Activated CD4-positive, alpha-beta T cell treated with anti-CD3 and anti-CD28 coated beads for 48 hours (primary cell): Measurements from ENCODE around the gene NTRK1.
A peak's percentile ranks its signal among the peaks of the same experiment; 100 is the strongest.
"Not testable (repeated sequence)": the region's sequence is repeated elsewhere in the genome, so short reads cannot be mapped to it uniquely, and the experiment has no call there.

ENCODE experiments used
- DNase-seq: peaks from one replicate; pipeline ENCODE4 v3.0.0-alpha.2; 2020

NTRK1 gene

DNA sequence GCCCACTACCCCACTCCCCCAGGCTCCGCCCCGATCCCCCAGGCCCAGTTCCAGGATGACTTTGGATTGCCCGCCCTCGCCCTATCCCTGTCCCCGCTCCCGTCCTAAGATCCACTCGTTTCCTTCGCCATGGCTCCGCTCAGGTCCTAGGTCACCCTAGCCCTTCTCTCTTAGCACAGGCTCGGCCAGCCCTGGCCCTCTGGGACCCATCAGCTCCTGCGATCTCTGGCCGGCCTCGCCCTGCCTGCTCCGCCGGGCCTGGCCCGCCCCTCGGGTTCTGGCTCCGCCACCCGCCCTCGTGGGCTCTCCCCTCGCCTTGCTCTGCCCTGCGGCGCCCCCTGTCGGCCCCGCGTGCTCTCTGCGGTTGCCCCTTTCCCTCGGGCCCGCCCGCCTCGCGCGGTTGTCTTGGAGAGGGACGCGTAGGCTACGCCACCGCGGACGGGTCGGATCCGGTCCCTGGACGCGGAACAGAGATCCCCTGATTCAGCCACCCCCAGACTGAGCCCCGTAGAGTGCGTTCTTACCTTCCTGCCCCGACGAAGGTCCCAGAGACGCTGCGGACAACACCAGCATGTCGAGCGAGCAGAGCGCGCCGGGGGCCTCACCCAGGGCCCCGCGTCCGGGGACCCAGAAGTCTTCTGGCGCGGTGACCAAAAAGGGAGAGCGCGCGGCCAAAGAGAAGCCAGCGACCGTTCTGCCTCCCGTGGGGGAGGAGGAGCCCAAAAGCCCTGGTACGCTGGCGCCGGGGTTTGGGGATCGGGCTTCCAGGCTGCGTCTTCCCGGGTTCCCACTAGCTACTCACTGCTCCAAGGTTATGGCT is 59.8 kb downstream of the NTRK1 start, which contains the start of gene LRRC71:
Gene LRRC71, plus strand, starts transcription at position 400 of the 820 bp plus-strand sequence. Its CDS starts 172 bp downstream, at position 572.
- peak; percentile 87 for DNase-seq

DNA sequence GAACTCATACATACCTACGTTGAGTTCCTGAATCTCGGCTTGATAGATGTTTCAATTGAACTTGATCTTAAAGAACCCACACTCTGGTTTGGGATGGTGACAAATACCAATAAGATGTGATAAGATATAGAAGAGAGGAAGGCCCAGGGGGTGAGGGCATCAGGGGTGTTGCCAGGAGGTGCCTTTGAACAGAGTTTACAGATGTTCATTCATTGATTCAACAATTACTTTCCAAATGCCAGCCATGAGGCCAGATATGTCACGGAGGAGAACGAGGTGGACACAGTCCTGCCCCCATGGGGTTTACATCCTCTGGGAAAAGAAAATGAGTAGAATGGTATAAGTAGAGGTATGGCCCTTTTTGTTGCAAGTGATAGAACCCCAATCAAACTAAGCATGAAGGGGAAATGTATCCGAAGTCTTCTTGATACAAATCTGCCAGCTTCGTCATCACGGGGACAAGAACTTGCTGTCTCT is 60.4 kb downstream of the NTRK1 start:
- no peak for DNase-seq

DNA sequence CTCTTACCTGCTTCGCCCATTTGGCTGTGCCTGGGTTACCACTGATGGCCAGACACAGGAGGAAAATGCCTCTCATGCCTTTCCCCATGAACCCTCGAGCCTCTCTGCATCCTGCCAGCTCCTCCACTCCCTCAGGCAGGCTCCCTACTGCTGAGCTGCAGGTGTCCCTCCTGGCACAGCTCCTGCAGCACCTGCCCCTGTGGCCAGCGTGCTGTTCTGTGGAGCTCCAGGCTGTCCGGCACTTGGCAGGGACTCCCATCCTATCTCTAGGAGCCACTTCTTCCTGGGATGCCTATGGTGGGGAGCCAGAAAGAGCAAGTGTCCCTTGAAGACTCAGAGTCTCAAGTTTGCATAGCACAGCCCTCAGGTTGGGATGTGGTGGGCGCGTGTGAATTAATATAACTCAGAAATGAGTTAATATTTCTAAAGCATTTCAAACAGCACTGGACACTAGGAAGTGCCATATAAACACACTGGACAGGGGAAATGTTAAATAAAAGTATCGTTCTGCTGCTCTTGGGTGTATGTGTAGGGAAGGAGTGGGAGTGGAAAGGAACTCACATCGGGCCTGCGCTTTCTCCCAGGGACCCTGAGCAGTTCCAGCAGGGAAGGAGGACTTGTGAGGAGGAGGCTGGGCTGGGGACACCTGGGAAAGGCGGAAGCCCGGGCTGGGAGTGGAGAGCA is 62.5 kb downstream of the NTRK1 start:
- no peak for DNase-seq

DNA sequence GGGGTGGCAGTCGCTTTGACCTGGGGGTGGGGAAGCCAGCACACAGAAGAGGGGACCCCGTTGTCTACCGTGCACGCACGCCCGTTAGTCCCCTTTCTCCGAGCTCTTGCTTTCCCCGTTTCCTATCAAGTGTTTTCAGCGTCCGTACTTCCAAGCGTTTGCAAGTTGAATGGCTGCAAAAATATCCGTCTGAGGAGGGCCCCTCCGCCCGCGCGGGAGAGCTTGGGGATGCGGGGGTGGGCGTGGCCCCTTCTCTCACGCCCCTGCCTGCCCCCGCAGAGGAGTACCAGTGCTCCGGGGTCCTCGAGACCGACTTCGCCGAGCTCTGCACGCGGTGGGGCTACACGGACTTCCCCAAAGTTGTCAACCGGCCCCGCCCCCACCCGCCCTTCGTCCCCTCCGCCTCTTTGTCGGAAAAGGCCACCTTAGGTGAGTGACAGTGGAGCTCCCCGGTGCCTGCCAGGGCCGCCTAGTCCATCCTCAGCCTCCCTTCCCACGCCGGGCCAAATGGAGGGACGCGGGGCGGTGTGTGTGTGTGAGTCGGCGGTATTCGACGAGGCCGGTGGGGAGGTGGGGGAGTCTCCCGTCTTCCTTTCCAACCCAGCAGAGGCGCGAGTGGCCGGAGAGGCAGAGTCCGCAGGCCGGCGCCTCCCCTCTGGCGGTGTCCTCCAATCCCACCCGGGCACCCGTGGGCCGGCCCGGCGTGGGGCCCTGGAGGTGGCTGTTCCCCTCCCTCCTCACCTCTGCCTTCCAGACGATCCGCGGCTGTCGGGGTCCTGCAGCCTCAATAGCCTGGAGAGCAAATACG is 63.2 kb downstream of the NTRK1 start:
- no peak for DNase-seq

DNA sequence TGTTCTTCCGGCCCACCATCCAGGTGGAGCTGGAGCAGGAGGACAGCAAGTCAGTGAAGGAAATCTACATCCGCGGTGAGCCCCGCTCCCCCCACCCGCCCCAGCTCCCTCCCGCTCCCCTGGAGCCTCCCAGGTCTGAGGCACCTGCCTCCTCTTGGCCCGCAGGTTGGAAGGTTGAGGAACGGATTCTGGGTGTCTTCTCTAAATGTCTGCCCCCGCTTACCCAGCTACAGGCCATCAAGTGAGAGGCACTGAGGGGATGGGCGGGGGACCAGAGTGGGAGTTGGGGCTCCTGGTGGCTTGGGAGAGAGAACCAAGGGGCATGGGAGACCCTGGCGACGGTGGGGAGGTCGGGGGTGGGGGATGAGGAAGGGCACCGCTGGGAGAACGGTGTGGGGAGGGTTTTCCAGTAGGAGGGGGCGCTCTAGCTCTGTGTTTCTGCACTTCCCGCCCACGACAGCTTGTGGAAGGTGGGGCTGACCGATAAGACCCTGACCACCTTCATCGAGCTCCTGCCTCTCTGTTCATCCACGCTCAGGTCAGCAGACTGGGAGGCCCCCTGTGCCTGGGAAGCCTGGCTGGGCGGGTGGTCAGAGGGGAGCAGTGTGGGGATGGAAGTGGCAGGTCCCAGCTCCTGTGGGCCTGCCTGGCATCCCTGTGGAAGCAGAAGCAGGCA is 64.0 kb downstream of the NTRK1 start:
- DNase-seq = no peak

DNA sequence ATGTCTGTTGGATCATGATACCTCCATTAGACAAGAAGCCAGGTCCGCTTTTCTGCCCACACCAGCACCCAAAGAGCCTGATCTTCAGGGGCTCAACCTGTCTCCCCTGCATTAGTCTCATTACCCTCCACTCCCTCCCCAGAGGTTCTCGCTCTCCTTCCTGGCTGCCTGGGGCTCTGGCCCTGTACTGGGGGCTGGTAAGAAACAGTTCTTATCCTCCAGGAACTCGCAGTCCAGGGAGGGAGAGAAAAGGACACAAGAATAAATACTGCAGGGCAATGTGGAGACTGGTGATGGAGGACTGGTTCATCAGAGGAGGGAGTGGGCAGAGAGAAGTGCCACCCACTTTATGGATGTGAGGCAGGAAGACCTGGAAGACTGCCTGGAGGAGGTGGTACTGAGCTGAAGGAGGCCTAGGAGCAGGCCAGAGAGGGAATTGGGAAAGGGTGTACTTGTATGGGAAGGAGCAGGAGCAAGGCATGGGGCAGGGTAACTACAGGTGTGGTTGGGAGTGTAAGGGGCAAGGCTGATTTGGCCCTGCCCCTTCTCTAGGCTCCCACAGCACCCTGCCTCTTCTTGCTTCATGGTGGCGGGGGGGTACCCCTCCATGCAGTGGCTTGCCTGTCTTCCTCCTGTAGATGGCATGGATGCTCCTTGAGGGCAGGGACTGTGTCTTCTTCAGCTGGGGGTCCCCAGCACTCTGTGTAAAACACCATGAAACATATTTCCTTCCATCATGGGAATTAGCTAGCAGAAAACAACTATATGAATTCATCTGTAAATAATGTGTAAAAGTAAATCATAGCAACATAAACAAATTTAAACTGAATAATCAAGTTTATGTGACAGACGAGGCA is 64.7 kb downstream of the NTRK1 start:
- no peak for DNase-seq

DNA sequence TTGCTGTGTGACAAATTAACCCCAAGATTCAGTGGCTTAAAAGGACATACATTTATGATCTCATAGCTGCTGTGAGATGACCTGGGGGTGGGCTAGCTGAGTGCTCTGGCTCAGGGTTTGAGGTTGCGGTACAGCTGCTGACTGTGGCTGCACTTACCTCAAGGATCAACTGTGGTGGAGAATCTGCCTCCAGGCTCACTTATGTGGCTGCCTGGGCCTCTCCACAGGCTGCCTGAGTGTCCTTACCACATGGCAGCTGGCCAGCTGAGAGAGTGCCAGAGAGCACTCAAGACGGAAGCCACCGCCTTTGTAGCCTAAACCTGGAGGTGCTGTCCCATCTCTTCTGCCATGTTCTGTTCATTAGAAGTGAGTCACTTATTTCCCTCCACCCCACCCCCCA is 65.5 kb downstream of the NTRK1 start:
- DNase-seq = peak; percentile 76

DNA sequence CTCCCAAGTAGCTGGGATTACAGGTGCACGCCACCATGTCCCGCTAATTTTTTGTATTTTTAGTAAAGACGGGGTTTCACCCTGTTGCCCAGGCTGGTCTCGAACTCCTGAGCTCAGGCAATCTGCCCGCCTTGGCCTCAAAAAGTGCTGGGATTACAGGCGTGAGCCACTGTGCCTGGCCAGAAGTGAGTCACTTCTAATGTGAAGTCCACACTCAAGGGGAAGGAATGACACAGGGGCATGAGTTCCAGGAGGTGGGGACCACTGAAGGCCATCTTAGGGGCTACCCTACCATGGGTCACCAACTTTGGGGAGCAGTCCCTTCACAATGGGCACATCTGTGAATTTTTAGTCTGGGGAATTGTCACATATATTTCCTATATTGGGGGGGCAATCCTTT is 66.0 kb downstream of the NTRK1 start:
- DNase-seq = not testable (repeated sequence)

DNA sequence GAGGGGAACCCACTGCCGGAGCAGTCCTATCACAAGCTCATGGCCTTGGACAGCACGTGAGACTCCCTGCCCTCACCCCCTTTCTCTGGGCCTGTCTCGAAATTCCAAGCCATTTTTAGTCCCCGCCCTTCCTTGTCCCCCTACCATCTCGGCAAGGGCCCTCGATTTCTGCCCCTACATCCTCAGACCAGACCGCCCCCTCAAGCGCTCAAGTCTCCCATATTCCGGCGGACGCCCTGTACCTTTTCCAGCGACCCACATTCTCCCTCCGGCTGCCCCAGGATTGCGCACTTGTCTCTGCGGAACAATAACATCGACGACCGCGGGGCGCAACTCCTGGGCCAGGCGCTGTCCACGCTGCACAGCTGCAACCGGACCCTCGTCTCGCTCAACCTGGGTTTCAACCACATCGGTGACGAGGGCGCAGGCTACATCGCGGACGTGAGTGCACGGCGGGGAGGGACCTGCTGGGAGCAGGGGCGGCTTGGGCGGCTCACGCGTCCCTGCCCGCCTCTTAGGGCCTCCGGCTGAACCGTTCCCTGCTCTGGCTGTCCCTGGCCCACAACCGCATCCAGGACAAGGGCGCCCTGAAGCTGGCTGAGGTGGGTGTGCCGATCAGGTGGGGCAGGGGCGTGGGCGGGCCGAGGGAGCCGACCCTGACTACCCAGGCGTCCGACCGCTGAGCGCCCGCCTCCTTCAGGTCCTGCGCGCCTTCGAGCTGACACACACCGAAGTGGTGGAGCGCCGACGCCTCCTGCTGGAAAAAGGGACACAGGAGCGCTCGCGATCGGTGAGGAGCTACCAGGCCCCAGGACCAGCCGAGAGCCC is 66.8 kb downstream of the NTRK1 start:
- DNase-seq = peak; percentile 85

DNA sequence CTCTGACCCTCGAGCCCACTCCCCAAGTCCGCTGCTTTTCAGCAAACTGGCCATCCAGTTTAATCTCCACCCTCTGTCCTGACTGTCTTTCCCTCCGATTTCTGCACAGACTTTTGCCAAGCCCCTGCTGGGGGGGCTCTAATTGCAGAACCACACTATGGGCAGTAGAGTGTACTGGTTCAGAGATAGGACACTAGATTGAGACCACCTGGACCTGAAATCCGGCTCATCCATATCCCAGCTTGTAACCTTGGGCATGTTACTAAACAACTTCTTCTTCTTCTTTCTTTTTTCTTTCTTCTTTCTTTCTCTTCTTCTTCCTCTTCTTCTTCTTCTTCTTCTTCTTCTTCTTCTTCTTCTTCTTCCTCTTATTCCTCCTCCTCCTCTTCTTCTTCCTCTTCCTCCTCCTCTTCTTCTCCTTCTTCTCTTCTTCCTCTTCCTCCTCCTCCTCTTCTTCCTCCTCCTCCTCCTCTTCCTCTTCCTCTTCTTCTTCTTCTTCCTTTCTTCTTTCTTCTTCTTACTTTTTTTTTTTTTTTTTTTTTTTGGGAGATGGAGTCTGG is 67.5 kb downstream of the NTRK1 start:
- no peak for DNase-seq

DNA sequence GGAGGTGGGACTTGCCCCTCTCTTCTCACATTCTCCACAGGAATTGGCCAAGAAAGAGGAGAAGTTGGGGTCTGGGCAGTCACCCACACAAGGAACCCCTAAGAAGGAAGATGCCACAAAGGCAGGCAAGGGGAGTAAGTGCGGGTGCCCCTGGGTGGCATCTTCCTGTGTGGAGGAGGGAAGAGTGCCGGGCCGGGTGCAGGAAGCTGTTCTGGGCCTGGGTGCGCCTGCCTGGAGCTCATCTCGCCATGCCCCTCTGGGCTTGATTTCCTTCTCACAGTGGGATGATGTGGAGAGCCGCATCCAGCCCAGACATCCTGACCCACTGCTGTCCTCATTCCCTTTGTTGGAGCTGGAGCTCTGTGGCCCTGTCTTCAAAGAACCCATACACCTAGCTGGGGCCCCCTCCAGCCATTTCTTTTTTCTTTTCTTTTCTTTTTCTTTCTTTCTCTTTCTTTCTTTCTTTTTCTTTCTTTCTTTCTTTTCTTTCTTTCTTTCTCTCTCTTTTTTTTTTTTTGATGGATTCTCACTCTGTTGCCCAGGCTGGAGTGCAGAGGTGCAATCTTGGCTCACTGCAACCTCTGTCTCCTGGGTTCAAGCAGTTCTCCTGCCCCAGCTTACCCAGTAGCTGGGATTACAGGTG is 69.1 kb downstream of the NTRK1 start:
- DNase-seq = no peak

DNA sequence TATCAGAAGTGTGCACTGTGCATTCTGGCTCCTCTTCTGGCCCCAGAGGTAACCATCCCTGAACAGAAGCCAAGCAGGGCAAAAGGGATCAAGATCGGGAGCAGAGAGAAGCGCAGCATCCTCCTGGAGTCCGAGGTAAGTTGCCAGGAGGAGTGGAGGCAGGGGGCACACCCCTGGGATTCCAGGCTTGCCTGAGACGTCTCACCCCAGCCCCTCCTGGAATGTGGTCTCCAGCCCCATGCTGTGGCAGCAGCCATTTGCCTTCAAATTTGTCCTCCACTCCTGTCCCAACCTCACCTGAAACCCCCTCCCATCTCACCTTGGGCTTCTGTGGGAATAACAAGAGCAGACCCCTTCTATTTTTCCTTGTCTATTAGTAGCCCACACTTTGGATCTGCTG is 69.8 kb downstream of the NTRK1 start:
- no peak for DNase-seq
